NAMALWA (cell line): ENCODE data around the gene ZFP92.
"Not testable (repeated sequence)": the region's sequence is repeated elsewhere in the genome, so short reads cannot be mapped to it uniquely, and the experiment has no call there.

Experiments used
- DNase-seq: peaks from one replicate; pipeline ENCODE4 v3.0.0-alpha.2; 2015; ENCODE audit warnings: low spot score

The ZFP92 gene, protein sequence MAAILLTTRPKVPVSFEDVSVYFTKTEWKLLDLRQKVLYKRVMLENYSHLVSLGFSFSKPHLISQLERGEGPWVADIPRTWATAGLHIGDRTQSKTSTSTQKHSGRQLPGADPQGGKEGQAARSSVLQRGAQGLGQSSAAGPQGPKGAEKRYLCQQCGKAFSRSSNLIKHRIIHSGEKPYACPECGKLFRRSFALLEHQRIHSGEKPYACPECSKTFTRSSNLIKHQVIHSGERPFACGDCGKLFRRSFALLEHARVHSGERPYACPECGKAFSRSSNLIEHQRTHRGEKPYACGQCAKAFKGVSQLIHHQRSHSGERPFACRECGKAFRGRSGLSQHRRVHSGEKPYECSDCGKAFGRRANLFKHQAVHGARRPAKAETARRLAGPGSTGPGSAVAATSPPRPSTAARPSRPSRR

DNA sequence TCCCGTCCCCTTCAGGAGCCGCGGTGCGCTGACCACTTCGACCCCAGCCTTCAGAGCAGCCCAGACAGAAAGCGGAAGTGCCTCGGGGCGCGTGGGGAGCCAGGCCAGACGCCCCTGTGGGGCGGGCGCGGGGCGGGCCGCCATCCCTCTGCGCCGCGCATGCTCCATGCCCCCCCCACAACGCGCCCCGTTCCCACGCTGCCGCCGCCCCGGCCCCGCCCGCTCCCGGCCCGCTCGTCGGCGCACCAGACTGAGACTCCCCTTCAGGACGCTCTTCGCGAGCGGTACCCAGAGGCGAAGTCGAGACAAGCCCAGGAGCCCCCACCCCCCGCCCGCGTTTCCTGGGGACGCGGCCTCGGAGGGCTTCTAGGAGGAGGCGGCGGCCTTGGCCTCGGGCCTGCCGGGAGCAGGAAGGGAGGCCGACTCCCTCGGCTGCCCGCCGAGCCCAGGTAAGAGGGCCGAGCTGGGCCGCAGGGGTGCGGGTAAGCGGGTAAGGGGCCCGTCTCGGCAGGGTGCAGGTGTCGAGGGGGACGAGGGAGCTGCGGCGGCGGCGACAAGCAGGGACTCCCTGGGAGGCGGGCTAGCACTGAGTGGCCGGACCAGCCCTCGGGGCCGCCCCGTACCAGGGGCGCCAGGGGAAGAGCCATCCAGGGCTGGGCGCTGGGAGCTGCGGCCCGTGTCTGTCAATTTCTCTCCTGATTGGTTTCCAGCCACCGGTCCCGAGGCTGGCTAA is at the start of gene ZFP92:
ZFP92 (plus strand) TSS at position 218 of the 733 bp plus-strand sequence. CDS start 6,851 bp downstream, outside the sequence.
- DNase-seq, result no peak

DNA sequence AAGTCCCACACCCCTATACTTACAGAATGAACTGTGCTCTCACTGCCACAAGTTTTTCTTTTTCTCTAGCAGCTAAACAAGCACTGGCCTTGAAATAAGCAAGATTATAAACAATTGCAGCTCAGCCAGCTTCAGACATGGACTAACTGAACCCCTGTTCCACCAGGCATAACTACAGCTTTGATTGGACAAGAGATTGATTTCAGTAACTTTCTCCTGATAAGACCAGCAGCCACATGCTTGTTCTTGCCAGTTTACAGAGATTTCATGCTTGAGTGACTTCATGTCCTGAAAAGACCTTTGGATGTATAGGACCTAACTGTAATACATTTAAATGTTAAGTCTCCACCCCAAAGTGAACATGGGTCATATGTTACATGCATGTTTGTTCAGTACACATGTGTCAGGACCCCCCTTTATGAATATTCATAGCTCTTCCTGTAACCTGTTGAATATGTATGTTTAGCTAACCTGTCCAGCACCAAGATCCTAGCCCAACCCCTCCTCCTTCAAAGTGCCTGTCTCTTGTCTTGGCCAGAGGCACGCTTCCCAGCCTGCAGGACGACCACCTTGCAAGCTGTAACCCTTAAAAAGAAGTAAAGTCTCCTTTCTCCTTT is 49.4 kb upstream of the ZFP92 start:
- DNase-seq, result no peak

DNA sequence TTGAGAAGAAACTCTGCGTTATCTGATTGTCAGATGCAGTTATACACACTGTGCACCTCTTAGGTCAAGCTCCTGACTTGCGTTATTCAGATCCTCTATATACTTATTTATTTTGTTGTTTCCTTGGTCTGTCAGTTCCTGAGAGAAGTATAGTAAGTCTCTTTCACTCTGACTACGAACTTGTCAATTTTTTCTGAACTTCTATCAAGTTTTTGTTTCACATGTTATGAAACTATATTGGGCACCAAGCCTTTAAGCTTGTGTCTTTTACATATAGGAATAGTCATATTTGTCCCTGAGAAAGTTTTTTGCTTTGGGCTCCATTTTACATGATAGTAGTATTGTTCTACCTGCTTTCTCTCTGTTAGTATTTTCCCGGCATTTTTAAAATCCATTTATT is 45.6 kb upstream of the ZFP92 start:
- DNase-seq, result no peak

DNA sequence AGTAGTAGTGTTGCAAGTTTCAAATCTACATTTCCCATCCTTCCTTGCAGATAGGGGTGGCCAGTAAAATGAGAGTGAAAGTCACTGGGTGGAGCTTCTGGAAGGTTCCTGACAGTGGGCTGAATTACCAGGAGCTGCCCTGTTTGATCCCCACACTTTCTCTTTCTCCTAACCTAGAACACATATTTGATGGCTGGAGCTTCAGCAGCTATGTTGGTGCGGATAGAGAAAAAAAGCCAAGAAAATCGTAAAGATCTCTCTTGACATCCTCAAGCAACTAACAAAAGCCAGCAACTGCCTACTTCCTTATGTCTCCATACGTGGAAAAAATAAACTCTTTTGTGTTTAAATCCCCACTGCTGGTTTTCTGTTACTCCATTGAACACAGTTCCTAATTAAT is 45.2 kb upstream of the ZFP92 start:
- no peak for DNase-seq

DNA sequence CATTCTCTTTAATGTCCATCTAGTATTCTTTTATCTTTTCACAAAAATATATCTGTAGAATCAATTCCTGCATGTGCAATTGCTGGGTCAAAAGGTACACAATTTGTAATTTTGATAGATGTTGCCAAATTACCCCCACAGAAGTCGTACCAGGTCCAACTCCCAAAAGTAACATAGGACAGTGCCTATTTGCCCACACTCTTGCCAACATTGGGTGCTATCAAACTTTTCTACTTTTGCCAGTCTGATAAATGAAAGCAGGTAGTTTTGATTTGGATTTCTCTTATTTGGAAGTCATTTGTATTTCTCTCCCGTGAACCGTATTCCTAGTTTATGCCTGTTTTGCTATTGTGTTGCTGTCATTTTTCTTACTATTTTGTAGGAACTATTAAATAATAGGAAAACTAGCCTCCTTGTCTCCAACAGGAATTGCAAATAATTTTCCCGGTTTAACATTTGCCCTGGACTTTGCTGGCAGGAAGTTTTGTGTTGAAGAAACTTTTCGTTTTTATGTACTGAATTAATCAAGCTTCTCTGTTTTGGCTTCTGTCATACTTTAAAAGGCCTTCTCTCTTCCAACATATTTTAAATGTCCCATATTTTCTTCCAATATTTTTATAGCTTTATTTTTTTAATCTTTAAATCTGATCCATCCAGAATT is 44.3 kb upstream of the ZFP92 start:
- no peak for DNase-seq

DNA sequence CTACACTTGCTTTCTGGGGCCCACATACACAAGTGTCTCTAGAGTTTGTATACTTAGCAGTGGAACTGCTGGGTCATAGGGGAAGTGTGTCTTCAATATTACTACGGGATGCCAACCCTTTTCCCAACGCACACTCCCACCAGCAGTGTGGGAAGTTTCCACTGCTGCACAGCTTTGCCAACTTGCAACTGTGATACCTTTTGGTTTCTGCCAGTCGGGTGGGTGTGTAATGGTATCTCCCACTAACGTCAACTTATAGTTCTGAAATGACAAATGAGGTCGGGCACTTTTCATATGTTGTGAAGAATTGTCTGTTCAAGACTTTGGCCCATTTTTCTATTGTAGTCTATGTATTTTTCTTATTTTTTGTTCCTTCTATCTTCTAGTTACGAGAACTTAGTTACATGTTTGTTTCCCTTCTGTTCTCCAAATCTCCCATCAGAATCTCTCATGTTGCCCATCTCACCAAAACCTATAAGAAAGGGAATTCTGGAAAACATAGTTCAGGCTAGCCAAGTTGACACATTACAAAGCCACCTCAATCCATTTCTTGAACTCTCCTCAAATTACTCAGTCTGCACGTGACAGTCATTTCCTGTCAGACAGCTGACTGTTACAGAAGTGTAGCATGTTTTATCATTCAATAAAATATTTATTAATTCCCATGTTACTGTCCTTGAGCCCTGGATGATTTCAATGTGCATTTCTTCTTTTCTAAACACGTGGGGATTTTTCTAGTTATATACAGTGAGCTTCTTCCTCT is 40.8 kb upstream of the ZFP92 start:
- no peak for DNase-seq

DNA sequence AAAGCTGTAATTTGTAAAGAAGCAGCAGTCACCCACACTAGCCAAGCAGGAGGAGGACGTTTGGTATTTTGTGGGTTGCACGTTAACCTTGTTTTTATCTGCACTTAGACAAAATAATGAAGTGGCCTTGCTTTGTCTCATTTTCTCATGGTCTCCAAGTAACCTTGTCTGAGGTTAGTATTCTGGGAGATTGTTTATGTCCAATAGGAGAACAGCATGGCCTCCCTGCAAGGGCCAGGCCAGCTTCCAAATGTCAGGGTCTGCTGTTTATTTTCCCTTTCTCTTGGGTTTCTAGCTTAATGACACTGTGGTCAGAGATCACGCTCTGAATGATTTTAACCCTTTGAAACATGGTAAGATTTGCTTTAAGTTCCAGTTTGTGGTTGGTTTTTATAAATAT is 40.0 kb upstream of the ZFP92 start:
- DNase-seq, result no peak

DNA sequence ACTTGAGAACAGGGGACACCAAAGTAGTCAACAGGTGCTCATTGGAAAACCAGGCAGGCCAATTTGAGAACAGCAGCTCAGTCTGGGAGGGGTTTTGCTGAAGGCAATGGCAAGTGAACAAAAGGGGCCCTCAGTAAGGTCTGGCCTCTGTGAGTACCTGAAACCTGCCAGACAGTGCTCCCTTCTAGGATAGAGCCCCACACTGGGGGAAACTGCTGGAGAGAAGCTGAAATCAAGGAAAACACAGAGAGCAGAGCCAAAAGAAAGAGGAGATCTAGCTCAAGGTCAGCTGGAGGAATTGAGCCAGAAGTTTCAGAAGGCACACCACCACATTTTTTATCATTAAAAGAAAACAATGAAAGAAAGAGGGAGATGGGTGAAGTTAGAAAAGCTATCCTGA is 38.3 kb upstream of the ZFP92 start:
- DNase-seq, result no peak

DNA sequence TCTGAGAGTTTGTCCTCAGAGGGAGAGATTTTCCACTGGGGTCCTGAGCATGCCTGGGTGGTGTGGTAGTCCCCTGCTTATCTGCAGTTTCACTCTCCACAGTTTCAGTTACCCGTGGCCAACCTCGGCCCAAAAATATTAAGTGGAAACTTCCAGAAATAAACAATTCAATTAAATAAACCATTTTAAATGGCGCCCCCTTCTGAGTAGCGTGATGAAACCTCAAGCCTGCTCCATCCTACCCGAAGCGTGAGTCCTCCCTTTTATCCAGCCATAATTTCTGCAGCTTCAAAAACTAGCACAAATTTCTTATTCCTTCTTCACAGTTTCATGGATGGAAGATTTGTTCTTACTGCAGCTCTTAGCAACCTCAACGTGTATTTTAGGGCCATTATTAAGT is 36.8 kb upstream of the ZFP92 start:
- DNase-seq, result no peak

DNA sequence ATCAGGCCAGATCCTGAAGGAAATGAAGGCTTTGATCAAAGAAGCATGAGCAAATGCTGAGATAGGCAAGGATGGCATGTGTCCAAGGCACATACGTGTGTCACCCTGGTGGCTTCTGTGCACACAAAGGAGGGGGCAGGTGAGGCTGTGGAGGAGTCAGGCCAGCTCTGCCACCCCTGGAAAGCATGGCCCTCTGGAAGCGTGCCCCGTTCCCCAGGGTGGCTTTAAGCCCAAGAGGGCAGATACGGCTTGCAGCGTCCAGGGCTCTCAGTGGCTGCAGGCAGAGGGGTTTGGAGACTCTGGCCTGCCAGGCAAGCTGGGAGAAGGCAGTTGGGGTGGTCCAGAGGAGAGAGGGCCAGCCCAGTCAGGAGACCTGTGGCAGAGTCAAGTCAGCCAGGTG is 35.7 kb upstream of the ZFP92 start:
- no peak for DNase-seq

DNA sequence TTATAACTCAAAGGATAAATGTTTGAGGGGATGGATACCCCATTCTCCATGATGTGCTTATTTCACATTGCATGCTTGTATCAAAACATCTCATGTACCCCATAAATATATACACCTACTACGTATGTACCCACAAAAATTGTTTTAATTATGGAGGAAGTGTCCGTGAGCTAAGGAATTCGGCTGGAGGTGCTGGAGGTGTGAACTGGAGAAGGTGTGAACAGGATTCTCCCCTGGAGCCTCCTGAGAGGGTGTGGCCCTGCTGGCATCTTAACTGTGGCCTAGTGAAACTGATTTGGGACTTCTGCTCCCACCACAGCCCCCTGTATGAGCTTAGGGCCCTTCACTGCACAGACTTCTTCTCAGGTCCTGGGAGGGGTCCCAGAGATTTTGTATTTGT is 33.5 kb upstream of the ZFP92 start:
- no peak for DNase-seq

DNA sequence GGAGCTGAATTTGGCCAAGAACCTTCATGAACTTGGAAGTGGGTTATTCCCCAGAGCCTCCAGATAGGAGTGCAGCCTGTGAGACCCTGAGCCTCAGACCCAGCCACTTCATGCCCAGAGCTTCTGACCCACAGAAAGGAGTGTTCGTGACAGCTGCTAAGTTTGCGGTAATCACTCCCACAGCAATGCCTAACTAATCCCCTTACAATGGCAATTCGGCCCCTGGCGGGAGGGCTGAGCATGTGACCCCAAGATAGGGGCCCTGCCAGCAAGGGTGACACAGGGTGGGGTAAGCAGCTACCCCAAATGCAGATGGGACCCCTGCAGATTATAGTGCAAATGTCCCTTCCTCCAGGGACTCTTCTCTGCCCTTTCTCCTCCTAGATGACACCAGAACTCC is 32.7 kb upstream of the ZFP92 start:
- no peak for DNase-seq

DNA sequence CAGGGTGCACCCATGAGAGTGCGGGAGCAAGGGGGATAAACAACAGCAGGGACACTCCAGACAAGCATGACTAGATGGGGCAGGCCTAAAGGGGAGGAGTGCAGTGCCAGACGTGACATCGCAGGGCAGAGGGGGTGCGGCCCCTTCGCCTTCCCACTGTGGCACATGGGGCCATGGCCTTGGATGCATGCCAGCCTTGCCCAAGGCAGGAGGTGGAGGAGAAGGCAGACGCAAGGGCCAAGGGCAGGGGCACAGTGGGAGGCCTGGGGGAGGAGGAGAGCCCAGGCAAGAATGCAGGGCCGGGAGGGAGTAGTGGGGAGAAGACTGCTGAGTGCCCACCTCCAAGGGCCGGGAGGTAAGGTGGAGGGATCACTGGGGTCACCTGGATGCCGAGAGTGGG is 31.8 kb upstream of the ZFP92 start:
- no peak for DNase-seq

DNA sequence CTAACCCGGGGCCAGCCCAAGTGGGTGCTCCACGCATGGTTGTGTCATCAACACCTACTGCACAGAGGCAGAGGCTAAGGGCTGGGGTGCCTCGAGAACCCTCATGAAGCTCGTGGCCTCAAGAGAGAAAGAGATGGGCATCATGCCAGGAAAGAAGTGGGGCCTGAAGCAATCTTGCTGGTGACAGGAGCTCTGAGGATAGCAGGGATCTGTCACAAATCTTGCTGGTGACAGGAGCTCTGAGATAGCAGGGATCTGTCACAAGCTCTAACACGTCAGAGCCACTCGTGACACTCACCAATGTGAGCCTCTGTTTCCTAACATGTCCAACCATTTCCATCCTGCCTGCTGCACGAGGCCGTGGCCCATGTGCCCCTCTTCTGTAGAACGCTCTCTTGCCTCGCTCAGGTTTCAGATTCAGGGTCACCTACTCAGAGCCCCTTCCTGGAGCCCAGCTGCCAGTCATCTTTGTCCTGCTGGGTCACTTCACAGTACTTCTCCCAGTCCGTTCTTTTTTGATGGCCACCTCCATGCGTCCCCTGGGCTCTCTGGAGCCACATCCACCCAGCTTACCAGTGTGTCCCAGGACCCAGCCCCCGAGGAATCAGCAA is 31.2 kb upstream of the ZFP92 start:
- DNase-seq, result no peak

DNA sequence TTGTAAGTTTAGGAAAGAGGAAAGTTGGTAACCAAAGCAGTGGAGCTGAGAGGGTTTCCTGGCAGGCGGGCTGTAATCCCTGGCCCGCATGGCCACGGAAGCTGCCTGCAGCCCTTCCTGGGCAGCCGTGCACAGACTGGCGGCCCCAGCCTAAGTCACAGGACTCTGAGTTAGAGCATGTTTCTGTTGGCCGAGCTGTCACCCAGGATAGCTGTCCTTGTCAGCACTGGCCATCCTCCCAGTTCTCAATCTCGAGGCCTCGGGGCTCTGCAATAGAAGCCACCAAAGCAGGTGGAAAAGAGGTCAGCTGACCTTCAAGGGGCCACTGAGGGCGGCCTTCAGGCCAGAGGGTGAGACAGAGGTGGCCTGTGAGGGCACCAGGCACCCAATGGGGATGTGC is 30.6 kb upstream of the ZFP92 start:
- no peak for DNase-seq

DNA sequence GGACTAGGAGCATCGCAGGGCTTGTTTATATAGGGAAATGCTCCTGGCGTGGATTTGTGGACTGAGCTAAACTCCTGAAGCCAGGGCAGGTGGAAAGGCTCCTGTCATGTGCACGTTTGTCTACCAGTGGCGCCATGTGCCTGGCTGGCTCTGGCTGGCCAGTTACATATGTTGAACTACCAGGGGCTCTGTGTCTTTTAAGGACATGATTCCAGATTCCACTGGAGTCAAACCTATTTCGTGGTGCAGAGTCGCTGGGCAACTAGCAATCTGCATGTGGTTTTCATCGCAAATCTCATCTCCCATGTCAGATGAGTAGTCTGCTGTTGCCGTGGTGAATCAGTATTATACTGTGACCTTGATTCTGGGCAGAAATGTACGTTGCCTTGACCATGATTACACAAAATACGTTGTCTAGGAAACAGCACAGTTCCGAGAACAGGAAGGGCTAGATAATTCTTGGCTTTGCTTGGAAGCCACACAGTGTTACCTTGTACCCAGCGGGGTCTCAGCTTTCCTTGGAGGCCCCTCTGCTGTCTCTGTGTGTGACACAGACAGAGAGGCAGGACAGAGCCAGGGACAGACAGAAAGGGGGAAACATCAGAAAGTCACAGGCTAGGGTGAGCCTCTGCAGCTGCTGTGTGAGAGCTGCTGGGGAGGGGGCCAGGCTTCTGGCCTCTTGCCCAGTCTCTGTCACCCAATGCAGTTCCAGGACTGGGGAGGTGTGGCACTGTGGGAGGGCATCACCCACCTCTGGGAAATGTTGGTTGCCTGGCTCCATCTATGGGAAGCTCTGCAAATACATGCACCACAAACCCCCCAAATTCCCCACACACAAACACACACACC is 29.4 kb upstream of the ZFP92 start:
- peak; percentile 66 for DNase-seq

DNA sequence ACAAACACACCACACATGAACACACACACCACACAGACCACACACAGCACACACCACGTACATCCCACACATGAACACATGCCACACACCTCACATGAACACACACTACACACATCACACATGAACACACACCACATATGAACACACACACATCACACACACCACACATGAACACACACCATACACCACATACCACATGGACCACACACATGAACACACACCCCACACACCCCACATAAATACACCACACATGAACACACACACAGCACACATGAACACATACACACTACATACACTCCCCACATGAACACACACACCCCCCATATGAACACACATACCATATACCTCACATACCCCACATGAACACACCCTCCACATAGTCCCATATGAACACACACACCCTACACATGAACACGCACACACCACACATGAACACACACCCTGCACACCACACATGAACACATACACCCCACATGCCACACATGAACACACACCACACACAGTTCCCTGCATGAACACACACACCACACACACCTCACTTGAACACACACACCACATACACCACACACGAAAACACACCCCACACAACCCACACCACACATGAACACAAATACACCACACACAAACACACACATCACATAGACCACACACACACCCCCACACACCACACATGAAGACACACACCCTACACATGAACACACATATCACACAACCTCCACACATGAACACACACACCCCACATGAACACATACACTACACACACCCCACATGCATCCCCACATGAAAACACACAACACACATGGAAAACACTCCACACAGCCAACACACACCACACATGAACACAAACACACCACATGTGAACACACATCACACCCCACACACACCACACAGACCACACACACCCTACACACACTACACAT is 28.4 kb upstream of the ZFP92 start:
- DNase-seq, result no peak

DNA sequence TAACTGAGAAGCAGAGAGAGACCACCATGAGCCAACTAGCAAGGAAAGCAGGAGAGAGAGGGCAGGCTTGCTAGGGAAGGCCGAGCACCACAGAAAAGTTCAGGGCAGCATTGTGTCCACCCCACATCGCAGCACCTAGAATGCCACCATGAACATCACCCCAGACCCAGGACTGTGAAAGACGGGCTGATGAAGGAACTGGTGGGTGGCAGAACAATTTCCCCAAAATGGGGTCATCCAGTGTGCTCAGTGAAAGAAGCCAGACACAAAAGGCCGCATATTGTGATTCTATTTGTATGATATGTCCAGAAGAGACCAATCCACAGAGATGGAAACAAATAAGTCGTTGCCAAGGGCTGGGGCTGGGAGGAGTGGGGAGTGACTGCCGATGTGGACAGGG is 26.9 kb upstream of the ZFP92 start:
- DNase-seq, result no peak

DNA sequence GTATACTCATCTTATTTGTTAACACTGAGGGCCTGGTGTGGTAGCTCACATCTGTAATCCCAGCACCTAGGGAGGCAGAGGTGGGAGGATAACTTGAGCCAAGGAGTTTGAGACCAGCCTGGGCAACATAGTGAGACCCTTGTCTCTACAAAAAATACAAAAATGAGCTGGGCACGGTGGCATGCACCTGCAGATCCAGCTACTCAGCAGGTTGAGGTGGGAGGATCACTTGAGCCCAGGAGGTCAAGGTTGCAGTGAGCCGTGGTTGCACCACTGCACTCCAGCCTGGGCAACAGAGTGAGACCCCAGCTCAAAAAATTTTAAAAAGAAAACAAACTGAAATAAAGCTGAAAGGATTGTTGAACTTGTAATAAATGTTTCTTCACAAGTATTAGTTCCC is 26.3 kb upstream of the ZFP92 start:
- not testable (repeated sequence) for DNase-seq
